HG03520 (cell line): ENCODE data around the gene ZNF775.

Source experiments
- ATAC-seq: cut with Tn5 transposase; IDR thresholded peaks from one replicate; pipeline ENCODE4 v1.9.1; 2021; ENCODE audit warnings: mild to moderate bottlenecking, moderate library complexity; ENCODE audit not compliant: unreplicated experiment

ZNF775 gene

GRCh38 chr7:150378853-150379440 lies at the start of gene ZNF775:
TSS of gene ZNF775 (plus strand) at chr7:150379330. CDS start at chr7:150388471, 9,141 bp downstream.
- ATAC-seq: peak; percentile 82

- ATAC-seq: no peak
These were observed 49.6 kb upstream of the ZNF775 start for GRCh38 chr7:150329331-150330120.

DNA sequence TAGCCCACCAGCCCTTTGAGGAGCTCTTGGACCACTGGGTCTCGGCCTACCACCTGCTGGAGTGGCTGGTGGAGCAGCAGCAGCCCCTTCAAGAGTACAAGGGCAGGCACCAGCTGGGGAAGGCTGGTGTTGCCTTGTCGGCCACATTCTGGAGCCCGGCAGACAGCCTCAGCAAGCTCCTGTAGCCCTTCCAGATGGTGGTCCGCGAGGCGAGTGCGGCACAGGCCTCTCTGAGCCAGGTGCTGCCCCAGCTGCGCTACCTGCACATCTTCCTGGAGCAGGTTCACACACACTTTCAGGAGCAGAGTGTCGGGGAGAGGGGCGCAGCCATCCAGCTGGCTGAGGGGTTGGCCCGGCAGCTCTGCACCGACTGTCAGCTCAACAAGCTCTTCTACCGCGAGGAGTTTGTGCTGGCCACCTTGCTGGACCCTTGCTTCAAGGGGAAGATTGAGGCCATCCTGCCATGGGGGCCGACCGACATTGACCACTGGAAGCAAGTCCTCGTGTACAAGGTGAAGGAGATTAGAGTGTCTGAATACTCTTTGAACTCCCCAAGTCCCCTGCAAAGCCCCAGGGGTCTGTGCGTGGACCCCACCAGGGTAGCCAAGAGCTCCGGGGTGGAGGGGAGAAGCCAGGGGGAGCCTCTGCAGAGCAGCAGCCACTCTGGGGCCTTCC lies 48.8 kb upstream of the ZNF775 start:
- no peak for ATAC-seq

GRCh38 chr7:150332852-150333635 lies 46.1 kb upstream of the ZNF775 start:
- no peak for ATAC-seq

DNA sequence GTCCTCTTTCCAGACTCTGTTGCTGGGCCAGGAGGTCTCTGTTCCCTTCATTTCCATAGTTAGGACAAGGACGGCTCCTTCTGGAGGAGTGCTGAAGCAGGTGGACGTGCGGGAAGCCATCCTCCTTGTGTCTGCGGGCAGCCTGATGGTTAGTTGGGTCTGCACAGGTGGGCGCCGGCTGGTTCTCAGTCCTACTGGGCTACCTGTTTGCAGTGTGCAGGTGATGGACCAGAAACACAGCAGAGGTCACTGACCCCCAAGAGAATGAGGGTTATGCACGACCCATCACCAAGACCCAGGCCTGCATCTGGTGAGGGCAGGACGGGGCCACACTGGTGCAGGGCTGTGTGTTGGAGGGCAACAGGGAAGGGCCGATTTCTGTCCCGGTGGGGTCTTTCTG lies 45.5 kb upstream of the ZNF775 start:
- no peak for ATAC-seq

DNA sequence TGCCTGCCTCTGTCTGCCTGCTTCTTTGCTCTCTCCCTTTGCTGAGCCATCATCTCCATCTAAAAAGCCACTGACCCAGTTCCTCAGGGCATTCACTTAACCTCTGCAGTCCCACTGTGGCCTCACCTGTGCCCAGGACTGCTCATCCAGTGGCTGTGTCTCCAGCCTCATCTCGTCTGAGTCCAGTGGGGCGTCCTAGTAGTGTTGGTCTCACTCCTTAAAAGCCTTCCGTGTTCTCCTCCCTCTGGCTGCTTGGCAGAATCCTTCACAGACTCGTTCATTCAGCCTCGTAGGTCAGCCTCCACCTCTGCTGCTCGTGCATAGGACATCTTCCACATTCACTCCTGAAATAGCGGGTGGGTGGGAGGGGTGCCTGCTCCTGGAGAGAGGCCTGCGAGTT lies 45.0 kb upstream of the ZNF775 start:
- no peak for ATAC-seq

- ATAC-seq: no peak
These were observed 43.9 kb upstream of the ZNF775 start for GRCh38 chr7:150335108-150335773.

DNA sequence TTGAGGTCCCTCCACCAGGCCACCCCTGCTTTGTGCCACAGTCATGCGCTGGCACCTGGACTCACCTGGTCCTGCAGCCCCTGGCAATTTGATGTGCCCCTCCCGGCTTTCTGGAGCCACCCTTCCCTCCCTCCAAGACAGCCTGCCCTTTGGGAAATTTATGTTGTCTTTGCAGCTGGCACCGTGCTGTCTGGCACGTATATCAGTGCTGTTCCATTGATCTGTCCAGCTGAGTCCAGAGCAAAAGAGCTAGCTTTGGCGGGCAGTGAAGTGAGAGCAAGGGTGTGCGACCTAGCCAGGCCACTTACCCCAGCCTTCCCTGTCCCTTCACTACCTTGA lies 43.4 kb upstream of the ZNF775 start:
- no peak for ATAC-seq

- ATAC-seq: no peak
These were observed 42.4 kb upstream of the ZNF775 start for GRCh38 chr7:150336746-150337145.

DNA sequence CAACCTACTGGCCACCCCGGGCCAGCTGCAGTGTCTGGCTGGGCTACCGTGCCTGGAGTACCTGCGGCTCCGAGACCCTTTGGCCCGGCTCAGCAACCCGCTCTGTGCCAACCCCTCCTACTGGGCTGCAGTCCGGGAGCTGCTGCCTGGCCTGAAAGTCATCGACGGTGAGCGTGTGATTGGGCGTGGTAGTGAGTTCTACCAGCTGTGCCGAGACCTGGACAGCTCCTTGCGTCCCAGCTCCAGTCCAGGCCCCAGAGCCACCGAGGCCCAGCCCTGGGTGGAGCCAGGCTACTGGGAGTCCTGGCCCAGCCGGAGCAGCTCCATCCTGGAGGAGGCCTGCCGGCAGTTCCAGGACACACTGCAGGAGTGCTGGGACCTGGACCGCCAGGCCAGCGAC lies 42.0 kb upstream of the ZNF775 start:
- no peak for ATAC-seq

DNA sequence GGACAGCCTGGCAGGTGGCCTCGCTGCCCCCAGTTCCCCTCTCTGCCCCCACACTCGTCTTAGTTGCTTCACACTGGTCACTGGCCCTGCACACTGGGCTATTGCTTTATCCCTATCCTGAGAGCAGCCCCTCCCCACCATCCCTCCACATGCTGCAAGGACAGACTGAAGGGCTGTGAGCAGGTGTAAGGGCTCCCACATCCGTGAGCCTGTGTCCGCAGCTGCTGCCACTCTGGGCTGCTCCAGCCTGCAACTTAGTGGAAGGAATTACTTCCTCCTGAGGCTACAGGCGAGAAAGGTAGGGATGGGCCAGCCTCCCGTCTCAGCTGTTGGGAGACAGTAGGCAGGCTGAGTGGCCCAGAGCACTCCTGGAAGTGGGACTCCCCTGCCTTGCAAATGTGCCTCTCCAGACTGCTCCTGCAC lies 41.5 kb upstream of the ZNF775 start:
- no peak for ATAC-seq

DNA sequence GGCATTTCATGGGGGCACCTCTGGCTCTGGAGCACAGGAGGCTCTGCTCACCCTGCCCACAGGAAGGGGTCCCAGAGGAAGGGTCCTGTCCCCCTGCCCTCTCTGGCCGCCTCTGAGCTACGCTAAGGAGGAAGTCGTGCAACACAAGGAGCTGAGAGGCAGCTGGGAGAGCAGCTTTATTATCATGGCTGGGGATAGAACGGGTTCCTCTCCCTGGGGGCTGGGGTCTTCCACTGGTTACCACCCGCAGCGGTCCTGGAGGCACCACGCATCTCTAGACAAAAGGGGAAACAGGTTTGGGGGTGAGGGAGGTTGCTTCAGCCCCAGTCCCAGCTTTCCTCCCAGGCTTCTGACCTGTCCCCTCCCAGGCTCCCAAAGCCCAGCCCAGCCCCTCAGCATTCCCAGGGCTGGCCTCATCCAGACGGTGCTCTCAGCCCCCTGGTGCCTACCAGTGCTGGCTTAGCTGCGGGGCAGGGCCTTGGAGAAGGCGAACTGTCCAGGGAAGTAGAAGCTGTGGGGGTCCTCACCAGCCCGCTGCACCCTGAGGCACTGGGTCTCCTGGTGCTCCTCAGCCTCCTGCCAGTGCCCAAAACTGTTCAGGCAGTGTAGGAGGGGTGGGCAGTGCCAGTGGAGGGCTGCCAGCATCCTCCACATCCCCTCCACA lies 40.8 kb upstream of the ZNF775 start:
- no peak for ATAC-seq

- no peak for ATAC-seq
These were observed 39.7 kb upstream of the ZNF775 start for GRCh38 chr7:150339409-150339809.

DNA sequence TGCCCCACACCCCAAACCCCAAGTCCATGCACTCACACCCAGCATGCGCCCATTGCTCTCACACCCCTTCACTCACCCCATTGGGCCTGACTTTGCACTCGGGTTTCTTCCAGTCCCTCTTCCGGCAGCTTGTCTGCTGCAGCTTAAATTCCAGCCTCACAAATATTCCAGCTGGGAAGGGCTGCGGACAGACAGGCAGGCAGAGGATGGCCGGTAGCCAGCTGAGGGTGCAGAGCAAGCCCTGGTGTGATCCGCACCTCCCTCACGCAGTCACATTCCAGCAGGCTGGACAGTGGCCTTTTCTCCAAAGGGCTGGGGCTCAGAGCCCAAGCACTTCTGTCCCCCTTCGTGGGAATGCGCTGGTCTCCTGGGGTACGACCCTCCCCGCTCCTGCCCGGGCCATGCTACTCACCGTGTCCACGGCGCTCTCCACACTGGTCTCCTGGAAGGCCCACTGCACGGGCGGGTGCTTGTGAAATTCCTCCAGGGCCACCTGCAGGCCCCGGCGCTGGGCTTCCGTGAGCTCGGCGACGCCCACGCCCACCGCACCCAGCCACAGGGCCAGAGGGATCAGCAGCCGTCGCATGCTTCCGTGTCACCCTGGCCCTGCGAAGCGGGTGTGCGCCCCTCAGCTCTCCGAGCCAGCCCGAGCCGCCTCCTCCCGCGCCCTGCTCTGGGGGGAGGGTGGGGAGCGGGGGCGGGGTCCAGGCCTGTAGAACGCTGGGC lies 38.9 kb upstream of the ZNF775 start:
- ATAC-seq: no peak

DNA sequence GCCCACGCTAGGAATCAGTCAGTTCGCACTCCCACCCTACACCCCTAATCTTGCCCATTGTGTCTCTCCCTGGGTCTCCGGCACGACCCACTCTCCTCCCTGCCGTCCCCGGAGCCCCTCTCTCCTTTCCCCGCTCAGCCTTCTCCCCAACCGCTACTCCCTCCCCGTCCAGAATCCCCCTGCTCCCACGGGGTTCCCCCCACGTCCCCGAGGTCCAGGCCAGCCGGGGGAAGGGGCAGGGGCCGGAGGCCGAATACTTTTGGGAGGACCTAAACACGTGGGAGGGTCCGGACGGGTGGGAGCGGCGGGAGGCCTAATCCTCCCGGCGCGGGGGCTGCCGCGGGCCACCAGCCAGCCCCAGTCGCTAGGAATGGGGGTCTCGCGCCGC lies 38.3 kb upstream of the ZNF775 start:
- no peak for ATAC-seq

- ATAC-seq: no peak
These were observed 37.6 kb upstream of the ZNF775 start, which contains the start of gene RARRES2 for GRCh38 chr7:150341263-150342120. TSS of gene RARRES2 (minus strand) at chr7:150341629. CDS start at chr7:150340609, 1,020 bp downstream.

DNA sequence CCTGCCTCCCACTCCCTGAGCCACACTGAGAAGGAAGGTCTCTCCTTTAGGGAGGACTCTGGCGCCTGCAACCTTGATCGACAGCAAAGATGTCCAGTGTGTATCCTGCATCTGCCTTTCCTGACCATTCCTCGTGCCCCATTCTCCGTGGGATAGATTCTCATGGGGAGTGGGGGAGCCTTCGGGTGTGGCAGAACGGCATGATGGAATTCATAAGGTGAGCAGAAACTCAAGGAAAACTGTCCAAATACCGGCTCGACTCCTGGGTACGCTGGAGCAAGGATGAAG lies 37.1 kb upstream of the ZNF775 start:
- no peak for ATAC-seq

- no peak for ATAC-seq
These were observed 35.9 kb upstream of the ZNF775 start for GRCh38 chr7:150343225-150343624.

DNA sequence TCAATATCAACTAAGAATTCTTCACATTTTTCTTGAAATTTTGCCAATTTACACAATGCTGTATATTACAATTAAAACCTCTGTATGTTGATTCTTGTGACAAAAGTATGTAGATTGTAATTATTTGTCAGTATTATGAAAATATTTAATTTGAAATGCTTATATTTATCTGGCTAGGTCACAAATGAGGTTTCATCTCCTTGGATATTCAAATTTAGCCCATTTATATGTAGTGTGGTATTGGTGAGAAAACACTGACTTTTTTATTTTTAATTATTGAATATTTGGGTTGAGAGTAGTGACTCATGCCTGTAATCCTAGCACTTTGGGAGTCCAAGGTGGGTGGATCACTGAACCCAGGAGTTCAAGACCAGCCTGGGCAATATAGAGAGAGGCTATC lies 34.8 kb upstream of the ZNF775 start:
- ATAC-seq: no peak
